Heart left ventricle (tissue), 16 donors: ENCODE measurements around the gene GRK3. TPM values are rescaled to one million over a fixed set of nuclear protein-coding genes. Genes with fewer than 3 reads are reported as not detected.

Source experiments
- ATAC-seq, 4 donors: fragments of 200-7000 bp; cut with Tn5 transposase; one replicate each; pipeline ENCODE4 v1.9.1; 2020 to 2022; ENCODE audit warnings: moderate library complexity in 4 of 4, mild to moderate bottlenecking in 3 of 4, moderate number of reproducible peaks in 1 of 4
- DNase-seq, 5 donors: peaks; one replicate each; pipeline ENCODE4 v3.0.0-alpha.2; 2020
- H3K27ac ChIP-seq, 12 donors: fragments of 200-600 bp; sonication (generic) in 4 of 12; one replicate each; pipeline versions ENCODE4 v1.5.0 to v1.8.0; 2016 to 2022; ENCODE audit warnings: mild to moderate bottlenecking in 2 of 12
- H3K27me3 ChIP-seq, 9 donors: fragments of 200-600 bp; sonication (generic) in 2 of 9; one replicate each; pipeline versions ENCODE4 v1.5.1 to v1.8.0; 2016 to 2022; ENCODE audit warnings: mild to moderate bottlenecking in 3 of 9
- H3K36me3 ChIP-seq, 9 donors: fragments of 200-600 bp; sonication (generic) in 2 of 9; one replicate each; pipeline versions ENCODE4 v1.5.0 to v1.8.0; 2018 to 2022; ENCODE audit warnings: mild to moderate bottlenecking in 2 of 9
- H3K4me1 ChIP-seq, 12 donors: fragments of 200-600 bp; sonication (generic) in 4 of 12; one replicate each; pipeline versions ENCODE4 v1.5.0 to v1.8.0; 2016 to 2022; ENCODE audit warnings: mild to moderate bottlenecking in 3 of 12
- H3K4me3 ChIP-seq, 12 donors: fragments of 200-600 bp; sonication (generic) in 4 of 12; one replicate each; pipeline versions ENCODE4 v1.5.0 to v1.8.0; 2017 to 2022; ENCODE audit warnings: mild to moderate bottlenecking in 9 of 12, moderate library complexity in 4 of 12
- H3K9me3 ChIP-seq, 12 donors: fragments of 200-600 bp; sonication (generic) in 4 of 12; one replicate each; pipeline versions ENCODE4 v1.5.0 to v1.8.0; 2016 to 2022; ENCODE audit warnings: mild to moderate bottlenecking in 1 of 12
- CTCF ChIP-seq, 12 donors: fragments of 200-600 bp; sonication (generic) in 4 of 12; IDR thresholded peaks; one replicate each; pipeline versions ENCODE4 v1.5.0 to v1.8.0; 2018 to 2022; ENCODE audit warnings: antibody characterized with exemption in 12 of 12, mild to moderate bottlenecking in 5 of 12
- POLR2A ChIP-seq, 2 donors: fragments of 450-650 bp; IDR thresholded peaks; one replicate each; pipeline ENCODE4 v1.6.1; 2017; ENCODE audit warnings: antibody characterized with exemption in 2 of 2, mild to moderate bottlenecking in 2 of 2, moderate library complexity in 2 of 2
- WGBS, 4 donors: extraction: QIAGEN DNeasy Blood & Tissue Kit in 2 of 4; methylation state at CpG; one replicate each; pipeline versions ENCODE4 v1.1.5 to v1.1.7; 2013 to 2018; 5-methylcytosine and 5-hydroxymethylcytosine counted together
- intact Hi-C, 10 donors: fragments of 100-400 bp; cut with DNase I; formaldehyde crosslinking; loops; one replicate each; pipeline versions ENCODE4 v1.11.1 to v1.14.2; 2022
- polyA plus RNA-seq, 2 donors: library from polyadenylated mRNA; stranded (reverse); fragments of 200-250 nt; gene quantifications; one replicate each; pipeline ENCODE4 v1.2.3, GENCODE V29; 2013
- total RNA-seq, 9 donors: library from RNA; depleted of rRNA in 2 of 9; stranded (reverse); fragments of >200 nt in 2 of 9; fragmentation: NEBNext Ultra II Directional in 3 of 9; extraction: Animal tissue kit (Norgen Biotek cat#: 25700) in 3 of 9; gene quantifications; one replicate each; pipeline versions ENCODE4 v1.1.0 to v1.2.4, GENCODE V29; 2016 to 2023
- donor health status: ischemic (EF 13 %, LVEDD 7.1; RV severe dilation, severe dysfunction).
- donor health status: healthy with polysubstance abuse.
- donor health status: DM: no; HTN: yes; CAD: no.
- donor health status: DM: no; HTN: no; CAD: no.
- donor health status: ischemic (EF 25% LVEDD 6.9; RV normal size, moderate dysfunction).
- donor health status: ischemic (EF 25% LVEDD 5.7; RV mildly dilated, moderate dysfunction).
- donor health status: healthy.
- donor health status: DM: yes; HTN: yes; CAD: no.
- donor health status: ischemic (EF 35%, LVEDD 5.7; RV mildly dilated, moderate dysfunction).
- donor health status: nonischemic (EF 11% LVEDD 7.7; RV severe dilation, severe dysfunction).
- donor health status: DM: yes; HTN: yes; CAD: no.
- donor health status: PGD.
- donor health status: ischemic (EF 29% LVEDD 5.4; RV normal size, mild dysfunction).
- donor health status: nonischemic (EF 23%, LVEDD 6.1; RV moderate dilation, normal function).

GRK3 gene
- total and polyA plus RNA-seq, 11 donors, result 1.1 to 16.2 (median 5.9) TPM

DNA sequence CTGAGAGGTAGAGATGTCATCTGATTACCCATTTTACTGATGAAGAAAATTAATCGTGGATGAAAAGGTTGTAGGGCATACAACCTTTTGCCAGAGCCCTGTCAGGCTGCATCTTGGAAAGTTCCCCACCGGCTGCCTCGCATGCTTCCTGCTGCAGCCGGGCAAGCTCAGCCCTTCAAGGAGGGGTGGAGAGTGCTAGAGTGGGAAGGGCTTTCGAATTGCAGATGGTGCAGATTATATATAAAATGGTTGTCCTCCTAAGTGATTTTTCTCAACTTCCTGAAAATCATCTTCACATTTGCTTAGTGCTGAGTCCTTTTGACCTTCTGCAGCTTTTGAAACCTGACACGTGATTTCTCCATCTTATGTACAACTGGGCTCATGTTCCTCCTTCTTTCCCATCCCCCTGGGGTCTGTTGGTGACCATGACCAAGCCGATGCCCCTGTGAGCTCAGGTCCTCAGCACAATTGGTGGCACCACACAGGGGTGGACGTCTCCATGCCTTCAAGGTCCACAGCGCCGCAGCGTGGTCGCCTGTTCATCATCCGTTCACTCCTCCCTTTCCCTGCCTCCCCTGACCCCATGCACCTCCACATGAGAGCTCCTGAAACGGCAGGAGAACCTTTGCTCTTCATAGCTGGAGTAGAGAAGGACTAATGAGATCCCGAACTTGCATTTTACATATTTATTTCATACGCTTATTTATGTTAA, 129.9 kb downstream of the GRK3 start:
- intact Hi-C loops, result loop anchor here in 3 of 10 donors (2.0 to 10.0 kb wide), 2 partner anchors 130 to 230 kb away; partner anchors contain the start of gene GRK3 (in 2 of the 3)
- no peak overlapping the region for H3K4me3 ChIP-seq
- H3K27me3 ChIP-seq, result no peaks in the 10 kb centered on the region
- H3K36me3 ChIP-seq, result peaks cover 0 to 36% (median 10%) of the 10 kb centered on the region in 9 donors
- 85 to 92% (median 90%) methylated on average over 16 of the region's 16 CpGs for WGBS, 4 donors
- H3K9me3 ChIP-seq, result no peaks in the 10 kb centered on the region
- peaks cover 0 to 12% (median 4%) of the 10 kb centered on the region in 12 donors for H3K4me1 ChIP-seq
- TF ChIP-seq CTCF (IDR thresholded peaks at IDR 0.05) (no peak), POLR2A (IDR thresholded peaks at IDR 0.05) (no peak)
- no peak overlapping the region for H3K27ac ChIP-seq
- no peak for DNase-seq
- ATAC-seq, result peak in 3 of 4 donors; percentile 29 to 50 (median 47)

DNA sequence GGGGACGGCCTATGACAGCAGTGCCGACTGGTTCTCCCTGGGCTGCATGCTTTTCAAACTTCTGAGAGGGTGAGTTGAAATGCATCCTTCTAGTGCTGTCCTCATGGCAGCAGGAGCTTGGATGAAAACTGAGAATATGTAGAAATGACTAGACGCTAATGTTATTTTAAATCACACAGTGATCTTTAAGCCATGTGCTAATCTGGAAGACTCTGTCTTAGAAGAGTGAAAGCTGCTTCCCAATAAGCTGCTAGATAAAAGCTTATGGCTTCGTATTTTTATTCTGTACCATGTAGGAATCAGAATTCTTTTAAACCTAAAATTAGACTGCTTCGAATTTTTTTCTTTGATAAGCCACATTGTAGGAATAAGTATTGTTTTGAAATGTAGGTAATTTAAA, 130.7 kb downstream of the GRK3 start:
- Histone ChIP-seq H3K36me3 (peaks cover 0 to 28% (median 8%) of the 10 kb centered on the region in 9 donors), H3K9me3 (no peaks in the 10 kb centered on the region), H3K27me3 (no peaks in the 10 kb centered on the region), H3K27ac (no peak overlapping the region), H3K4me1 (peaks cover 0 to 12% (median 4%) of the 10 kb centered on the region in 12 donors), H3K4me3 (no peak overlapping the region)
- DNase-seq, result no peak
- WGBS, 4 donors, result 86 to 89% (median 87%) methylated on average over 5 of the region's 5 CpGs
- no peak for ATAC-seq
- TF ChIP-seq CTCF (IDR thresholded peaks at IDR 0.05), result no peak
- TF ChIP-seq POLR2A (IDR thresholded peaks at IDR 0.05), result no peak
- intact Hi-C loops, result loop anchor here in 3 of 10 donors (2.0 to 10.0 kb wide), 3 partner anchors 130 to 230 kb away; partner anchors contain the start of gene GRK3 (in 2 of the 3)

- intact Hi-C loops, result loop anchor here in 3 of 10 donors (5.0 to 10.0 kb wide), 2 partner anchors 132 to 149 kb away; partner anchors contain the start of gene GRK3 (in 2 of the 3)
- no peak for ATAC-seq
- H3K4me3 ChIP-seq, result no peak overlapping the region
These were observed 132.3 kb downstream of the GRK3 start for GRCh38 chr22:25696763-25697162.

DNA sequence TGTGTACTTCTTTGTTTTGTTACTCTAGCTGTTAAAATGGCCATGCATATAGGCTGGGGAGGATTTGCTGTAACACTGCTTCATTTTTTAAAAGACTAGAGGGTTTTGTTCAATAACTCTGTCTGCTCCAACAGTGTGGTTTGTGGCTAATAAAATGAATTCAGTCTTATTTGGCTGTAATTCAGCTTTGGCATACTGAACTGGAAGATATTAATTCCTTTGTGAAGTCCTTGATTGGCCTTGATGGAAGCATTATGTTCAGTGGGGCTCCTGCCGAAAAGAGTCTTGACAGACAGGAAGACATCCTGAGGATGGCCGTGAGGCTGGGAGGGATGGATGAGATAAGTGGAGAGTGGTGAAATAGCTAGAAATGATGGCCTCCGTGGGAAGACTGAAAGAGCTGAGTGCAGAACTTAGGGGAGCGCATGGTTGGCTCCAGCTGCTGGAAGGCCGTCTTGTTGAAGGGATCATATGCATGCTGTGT, 132.7 kb downstream of the GRK3 start:
- TF ChIP-seq POLR2A (IDR thresholded peaks at IDR 0.05) (no peak), CTCF (IDR thresholded peaks at IDR 0.05) (no peak)
- no peak for DNase-seq
- 70 to 84% (median 75%) methylated on average over 5 of the region's 5 CpGs for WGBS, 4 donors
- peaks cover 0 to 30% (median 12%) of the 10 kb centered on the region in 12 donors for H3K4me1 ChIP-seq
- H3K27me3 ChIP-seq, result no peaks in the 10 kb centered on the region
- peaks cover 0 to 17% (median 0%) of the 10 kb centered on the region in 9 donors for H3K36me3 ChIP-seq
- no peak overlapping the region for H3K27ac ChIP-seq
- intact Hi-C loops, result loop anchor here in 3 of 10 donors (5.0 to 10.0 kb wide), 2 partner anchors 132 to 150 kb away; partner anchors contain the start of gene GRK3 (in 2 of the 3)
- no peak for ATAC-seq
- no peaks in the 10 kb centered on the region for H3K9me3 ChIP-seq
- H3K4me3 ChIP-seq, result no peak overlapping the region

More at GRCh38 chr22:25696763-25697162, 132.3 kb downstream of the GRK3 start:
- no peak for DNase-seq
- Histone ChIP-seq H3K9me3 (no peaks in the 10 kb centered on the region), H3K4me1 (peaks cover 0 to 26% (median 11%) of the 10 kb centered on the region in 12 donors), H3K27me3 (no peaks in the 10 kb centered on the region), H3K27ac (no peak overlapping the region), H3K36me3 (peaks cover 0 to 17% (median 0%) of the 10 kb centered on the region in 9 donors)
- no peak for TF ChIP-seq POLR2A (IDR thresholded peaks at IDR 0.05)
- WGBS, 4 donors, result 55 to 76% (median 67%) methylated on average over 2 of the region's 2 CpGs
